A549 (cell line): ENCODE data around the gene CMIP.

Experiments
- CHD2 ChIP-seq: fragments of 150-350 bp; IDR thresholded peaks from 2 replicates; pipeline ENCODE4 v1.6.1; 2014; ENCODE audit warnings: low read length; ENCODE audit not compliant: partially characterized antibody
- CTCF ChIP-seq: fragments of >200 bp; sonication (Bioruptor Twin); formaldehyde crosslinking; IDR thresholded peaks from 3 replicates; pipeline ENCODE4 v1.5.1; 2016
- ELK1 ChIP-seq: fragments of 150-350 bp; IDR thresholded peaks from 2 replicates; pipeline ENCODE4 v1.6.1; 2014; ENCODE audit warnings: low read depth, mild to moderate bottlenecking, low read length
- EP300 ChIP-seq, 2 experiments: fragments of >200 bp; sonication (Bioruptor Twin); formaldehyde crosslinking; IDR thresholded peaks; 2 replicates in 1 of 2; 3 replicates in 1 of 2; pipeline ENCODE4 v1.6.1; 2016 to 2017
- MAZ ChIP-seq: fragments of 150-350 bp; IDR thresholded peaks from 2 replicates; pipeline ENCODE4 v1.6.1; 2014; ENCODE audit warnings: antibody characterized with exemption, low read depth, low read length, borderline replicate concordance
- POLR2A ChIP-seq: IDR thresholded peaks from 2 replicates; pipeline ENCODE4 v1.6.1; 2012; ENCODE audit warnings: mild to moderate bottlenecking, low read length
- POLR2AphosphoS2 ChIP-seq: conservative IDR thresholded peaks from 2 replicates; pipeline ENCODE4 v1.6.1; 2012; ENCODE audit warnings: low read length, improper control_type of control experiment, inconsistent platforms
- RAD21 ChIP-seq, 2 experiments: fragments of >200 bp in 1 of 2; sonication (Bioruptor Twin) in 1 of 2; formaldehyde crosslinking in 1 of 2; IDR thresholded peaks in 1 of 2; conservative IDR thresholded peaks in 1 of 2; 2 replicates in 1 of 2; 3 replicates in 1 of 2; pipeline ENCODE4 v1.6.1; 2012 to 2018; ENCODE audit warnings: inconsistent platforms in 1 of 2
- RCOR1 ChIP-seq: fragments of 150-350 bp; IDR thresholded peaks from 2 replicates; pipeline ENCODE4 v1.6.1; 2014; ENCODE audit warnings: antibody characterized with exemption, low read length, low read depth
- SMC3 ChIP-seq: fragments of >200 bp; sonication (Bioruptor Twin); formaldehyde crosslinking; IDR thresholded peaks from 3 replicates; pipeline ENCODE4 v1.6.1; 2018; ENCODE audit warnings: inconsistent platforms

GRCh38 chr16:81714583-81714982, 270.0 kb downstream of the CMIP start:
- TF ChIP-seq CHD2 (no peak), RCOR1 (no peak), MAZ (no peak), CTCF (no peak), POLR2A (no peak), SMC3 (no peak), ELK1 (no peak), EP300 (IDR thresholded peaks at IDR 0.05) (no peak), RAD21 (conservative IDR thresholded peaks at IDR 0.05 in 1 of 2, IDR thresholded peaks at IDR 0.05 in 1 of 2) (no peak), POLR2AphosphoS2 (no peak)
